Gastrocnemius medialis (tissue), 4 donors: ENCODE data around the gene GNGT2.

Experiments used
- POLR2A ChIP-seq, 2 donors: fragments of 450-650 bp; IDR thresholded peaks; one replicate each; pipeline ENCODE4 v1.6.1; 2017; ENCODE audit warnings: antibody characterized with exemption in 2 of 2, mild to moderate bottlenecking in 2 of 2, moderate library complexity in 2 of 2
- TF ChIP-seq, protein P1 (sequence below), 5 experiments: fragments of 450-650 bp in 3 of 5; fragments of 200-600 bp in 2 of 5; sonication (generic) in 2 of 5; IDR thresholded peaks in 4 of 5; conservative IDR thresholded peaks in 1 of 5; 1 replicate in 4 of 5; 2 replicates in 1 of 5; pipeline ENCODE4 v1.5.1; 2016 to 2019; ENCODE audit warnings: antibody characterized with exemption in 5 of 5, mild to moderate bottlenecking in 3 of 5, moderate library complexity in 3 of 5

- TF ChIP-seq, protein P1, sequence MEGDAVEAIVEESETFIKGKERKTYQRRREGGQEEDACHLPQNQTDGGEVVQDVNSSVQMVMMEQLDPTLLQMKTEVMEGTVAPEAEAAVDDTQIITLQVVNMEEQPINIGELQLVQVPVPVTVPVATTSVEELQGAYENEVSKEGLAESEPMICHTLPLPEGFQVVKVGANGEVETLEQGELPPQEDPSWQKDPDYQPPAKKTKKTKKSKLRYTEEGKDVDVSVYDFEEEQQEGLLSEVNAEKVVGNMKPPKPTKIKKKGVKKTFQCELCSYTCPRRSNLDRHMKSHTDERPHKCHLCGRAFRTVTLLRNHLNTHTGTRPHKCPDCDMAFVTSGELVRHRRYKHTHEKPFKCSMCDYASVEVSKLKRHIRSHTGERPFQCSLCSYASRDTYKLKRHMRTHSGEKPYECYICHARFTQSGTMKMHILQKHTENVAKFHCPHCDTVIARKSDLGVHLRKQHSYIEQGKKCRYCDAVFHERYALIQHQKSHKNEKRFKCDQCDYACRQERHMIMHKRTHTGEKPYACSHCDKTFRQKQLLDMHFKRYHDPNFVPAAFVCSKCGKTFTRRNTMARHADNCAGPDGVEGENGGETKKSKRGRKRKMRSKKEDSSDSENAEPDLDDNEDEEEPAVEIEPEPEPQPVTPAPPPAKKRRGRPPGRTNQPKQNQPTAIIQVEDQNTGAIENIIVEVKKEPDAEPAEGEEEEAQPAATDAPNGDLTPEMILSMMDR (IDR thresholded peaks at IDR 0.05 in 4 of 5, conservative IDR thresholded peaks at IDR 0.05 in 1 of 5) = no peak
- TF ChIP-seq POLR2A (IDR thresholded peaks at IDR 0.05) = no peak
Observed at GRCh38 chr17:49229076-49229804, 18.9 kb upstream of the GNGT2 start.
